Tibial artery (tissue), 4 donors: ENCODE measurements around the gene PAGE1.

Source experiments
- DNase-seq, 2 donors: peaks; one replicate each; pipeline ENCODE4 v3.0.0-alpha.2; 2019
- H3K27ac ChIP-seq, 2 donors: fragments of 200-600 bp; sonication (generic) in 1 of 2; 1 replicate in 1 of 2; 2 replicates in 1 of 2; pipeline ENCODE4 v1.5.1; 2018 to 2019; ENCODE audit warnings: mild to moderate bottlenecking in 1 of 2
- H3K27me3 ChIP-seq, 2 donors: fragments of 200-600 bp; sonication (generic) in 1 of 2; one replicate each; pipeline versions ENCODE4 v1.5.1 to v1.6.0; 2016 to 2019
- H3K36me3 ChIP-seq, 3 donors: fragments of 200-600 bp; sonication (generic) in 2 of 3; one replicate each; pipeline ENCODE4 v1.5.1; 2016 to 2019; ENCODE audit warnings: mild to moderate bottlenecking in 2 of 3
- H3K4me1 ChIP-seq, 4 donors: fragments of 200-600 bp; sonication (generic) in 2 of 4; 1 replicate in 3 of 4; 2 replicates in 1 of 4; pipeline ENCODE4 v1.5.1; 2016 to 2019
- H3K4me3 ChIP-seq, 2 donors: fragments of 200-600 bp; sonication (generic) in 1 of 2; 1 replicate in 1 of 2; 2 replicates in 1 of 2; pipeline ENCODE4 v1.5.1; 2018 to 2019; ENCODE audit warnings: mild to moderate bottlenecking in 2 of 2
- H3K9me3 ChIP-seq, 3 donors: fragments of 200-600 bp; sonication (generic) in 1 of 3; one replicate each; pipeline ENCODE4 v1.5.1; 2016 to 2019
- CTCF ChIP-seq, 2 experiments: fragments of 200-600 bp in 1 of 2; fragments of 450-650 bp in 1 of 2; IDR thresholded peaks; one replicate each; pipeline ENCODE4 v1.5.1; 2017 to 2019; ENCODE audit warnings: antibody characterized with exemption in 2 of 2, mild to moderate bottlenecking in 1 of 2, moderate library complexity in 1 of 2
- intact Hi-C: fragments of 100-400 bp; cut with DNase I; formaldehyde crosslinking; loops from one replicate; pipeline ENCODE4 v1.15.0; 2023; ENCODE audit warnings: low total_unique reads

Gene PAGE1

GRCh38 chrX:49656533-49656932, 39.3 kb downstream of the PAGE1 start:
- Histone ChIP-seq H3K27ac (no peak overlapping the region), H3K9me3 (no peaks in the 10 kb centered on the region), H3K36me3 (no peaks in the 10 kb centered on the region), H3K27me3 (no peaks in the 10 kb centered on the region), H3K4me3 (no peak overlapping the region), H3K4me1 (no peaks in the 10 kb centered on the region)
- no peak for TF ChIP-seq CTCF (IDR thresholded peaks at IDR 0.05)
- intact Hi-C loops, result no loop called here
- no peak for DNase-seq

GRCh38 chrX:49644991-49645637, 50.7 kb downstream of the PAGE1 start:
- no peak for TF ChIP-seq CTCF (IDR thresholded peaks at IDR 0.05)
- Histone ChIP-seq H3K27ac (no peak overlapping the region), H3K4me1 (no peaks in the 10 kb centered on the region), H3K27me3 (no peaks in the 10 kb centered on the region), H3K9me3 (no peaks in the 10 kb centered on the region), H3K36me3 (no peaks in the 10 kb centered on the region), H3K4me3 (no peak overlapping the region)
- no peak for DNase-seq
- intact Hi-C loops, result no loop called here
